IPS-18a (cell line): ENCODE measurements around the gene PAX3.
"Not testable (repeated sequence)": the region's sequence is repeated elsewhere in the genome, so short reads cannot be mapped to it uniquely, and the experiment has no call there.

Source experiments
- H3K27ac ChIP-seq: one replicate; pipeline ENCODE4 v1.5.1; 2013; ENCODE audit warnings: low read length
- H3K27me3 ChIP-seq: one replicate; pipeline ENCODE4 v1.6.1; 2013; ENCODE audit warnings: mild to moderate bottlenecking, low read length; ENCODE audit not compliant: control insufficient read depth, insufficient read depth
- H3K36me3 ChIP-seq: one replicate; pipeline ENCODE4 v1.6.1; 2013; ENCODE audit warnings: low read depth, low read length; ENCODE audit not compliant: control insufficient read depth
- H3K4me1 ChIP-seq: one replicate; pipeline ENCODE4 v1.6.1; 2013; ENCODE audit warnings: low read depth, low read length; ENCODE audit not compliant: control insufficient read depth
- H3K4me3 ChIP-seq: one replicate; pipeline ENCODE4 v1.5.1; 2013; ENCODE audit warnings: low read length
- H3K9ac ChIP-seq: one replicate; pipeline ENCODE4 v1.6.1; 2013; ENCODE audit warnings: mild to moderate bottlenecking, low read length, moderate library complexity
- H3K9me3 ChIP-seq: one replicate; pipeline ENCODE4 v1.6.1; 2013; ENCODE audit warnings: low read depth, low read length; ENCODE audit not compliant: control insufficient read depth

PAX3 gene

DNA sequence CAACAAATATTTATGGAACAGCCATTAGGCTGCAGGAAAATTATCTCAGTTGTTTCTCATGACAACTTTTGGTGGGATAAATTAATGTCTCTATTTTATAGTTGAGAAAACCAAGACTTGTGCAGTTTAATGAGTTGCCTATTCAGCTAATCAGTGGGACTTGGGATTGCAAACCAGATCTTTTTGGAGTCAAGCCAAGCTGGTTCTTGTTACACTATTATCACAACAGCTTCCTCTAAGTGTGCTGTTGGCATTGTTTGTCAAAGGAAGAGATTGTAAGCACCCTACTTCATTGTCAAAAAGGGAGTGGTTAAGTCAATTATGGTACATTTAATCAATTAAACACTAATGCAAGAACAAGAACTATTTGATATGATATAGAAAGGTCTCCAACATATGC lies 119.2 kb downstream of the PAX3 start:
- Histone ChIP-seq H3K4me3 (no peak overlapping the region), H3K9ac (no peak overlapping the region), H3K36me3 (no peaks in the 10 kb centered on the region), H3K9me3 (no peaks in the 10 kb centered on the region), H3K4me1 (peaks cover 7% of the 10 kb centered on the region), H3K27me3 (peaks cover 7% of the 10 kb centered on the region), H3K27ac (no peak overlapping the region)

DNA sequence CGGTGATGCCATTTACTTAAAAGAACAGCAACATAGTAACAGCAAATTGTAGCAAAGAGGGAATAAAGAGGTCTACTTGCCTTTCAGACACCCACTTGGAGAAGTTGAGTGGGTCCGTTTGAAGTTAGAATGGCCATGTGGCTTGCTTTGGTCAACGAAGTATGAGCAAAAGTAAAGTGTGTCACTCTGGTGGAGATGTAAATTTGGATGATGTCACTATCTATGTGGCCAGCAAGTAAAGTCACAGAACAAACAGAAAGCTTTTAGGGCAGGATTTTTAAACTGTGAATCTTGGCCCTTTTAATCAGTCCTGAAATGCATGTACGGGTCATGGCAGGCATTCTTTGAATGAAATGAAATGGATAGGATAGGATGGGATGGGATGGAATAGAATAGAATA lies 120.3 kb downstream of the PAX3 start:
- Histone ChIP-seq H3K36me3 (no peaks in the 10 kb centered on the region), H3K27ac (no peak overlapping the region), H3K27me3 (peaks cover 17% of the 10 kb centered on the region), H3K9me3 (no peaks in the 10 kb centered on the region), H3K4me3 (no peak overlapping the region), H3K9ac (no peak overlapping the region), H3K4me1 (peaks cover 13% of the 10 kb centered on the region)

- peaks cover 20% of the 10 kb centered on the region for H3K27me3 ChIP-seq
- no peak overlapping the region for H3K9ac ChIP-seq
- no peaks in the 10 kb centered on the region for H3K36me3 ChIP-seq
- H3K4me3 ChIP-seq, result no peak overlapping the region
- H3K4me1 ChIP-seq, result peaks cover 13% of the 10 kb centered on the region
- no peaks in the 10 kb centered on the region for H3K9me3 ChIP-seq
- H3K27ac ChIP-seq, result no peak overlapping the region
Observed at GRCh38 chr2:222176890-222177289, 121.9 kb downstream of the PAX3 start.

DNA sequence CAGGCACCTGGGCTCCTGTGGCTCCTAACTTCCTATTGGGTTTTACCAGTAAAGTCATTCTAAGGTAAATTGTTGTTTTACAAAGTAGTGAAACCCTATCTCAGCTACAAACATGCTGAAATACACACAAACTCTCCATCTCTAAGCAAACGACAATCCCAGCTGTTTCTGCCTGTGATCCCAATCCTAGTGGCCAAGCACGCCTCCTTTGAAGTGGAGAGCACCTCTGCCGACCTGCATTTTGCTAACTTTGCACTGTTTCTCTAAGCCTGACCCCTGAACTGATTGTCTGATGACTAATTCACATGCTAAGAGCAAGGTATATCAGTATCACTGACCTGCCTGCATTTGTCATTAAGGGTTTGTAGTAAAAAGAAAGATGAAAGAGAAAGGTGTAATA lies 124.3 kb downstream of the PAX3 start:
- no peaks in the 10 kb centered on the region for H3K9me3 ChIP-seq
- H3K27ac ChIP-seq, result no peak overlapping the region
- H3K36me3 ChIP-seq, result no peaks in the 10 kb centered on the region
- no peak overlapping the region for H3K4me3 ChIP-seq
- peaks cover 13% of the 10 kb centered on the region for H3K4me1 ChIP-seq
- peaks cover 20% of the 10 kb centered on the region for H3K27me3 ChIP-seq
- H3K9ac ChIP-seq, result no peak overlapping the region

GRCh38 chr2:222169346-222169745 lies 129.5 kb downstream of the PAX3 start:
- H3K9ac ChIP-seq, result no peak overlapping the region
- no peaks in the 10 kb centered on the region for H3K9me3 ChIP-seq
- peaks cover 8% of the 10 kb centered on the region for H3K4me1 ChIP-seq

DNA sequence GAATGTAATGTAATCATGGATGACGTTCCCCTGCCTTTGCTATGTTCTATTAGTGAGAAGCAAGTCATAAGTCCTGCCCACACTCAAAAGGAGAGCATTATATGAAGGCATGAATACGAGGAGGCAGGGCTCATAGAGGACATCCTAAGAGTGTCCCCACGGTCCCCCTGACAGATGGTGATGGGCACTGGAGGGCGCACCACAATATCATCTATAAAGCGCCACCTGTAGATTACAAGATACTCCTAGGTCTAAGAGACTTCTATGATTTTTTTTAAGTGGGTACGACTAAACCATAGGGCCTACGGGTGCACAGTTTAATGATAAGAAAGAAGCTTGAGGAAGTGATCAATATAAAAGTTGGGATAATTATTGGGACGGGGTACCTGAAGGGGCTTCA lies 131.0 kb downstream of the PAX3 start:
- H3K9me3 ChIP-seq, result no peaks in the 10 kb centered on the region
- no peak overlapping the region for H3K27ac ChIP-seq
- no peak overlapping the region for H3K9ac ChIP-seq
- H3K4me3 ChIP-seq, result no peak overlapping the region
- no peaks in the 10 kb centered on the region for H3K27me3 ChIP-seq
- peaks cover 4% of the 10 kb centered on the region for H3K4me1 ChIP-seq
- H3K36me3 ChIP-seq, result no peaks in the 10 kb centered on the region

More at GRCh38 chr2:222169346-222169745, 129.5 kb downstream of the PAX3 start:
- no peak overlapping the region for H3K4me3 ChIP-seq
- no peak overlapping the region for H3K27ac ChIP-seq
- no peaks in the 10 kb centered on the region for H3K36me3 ChIP-seq
- peaks cover 12% of the 10 kb centered on the region for H3K27me3 ChIP-seq

DNA sequence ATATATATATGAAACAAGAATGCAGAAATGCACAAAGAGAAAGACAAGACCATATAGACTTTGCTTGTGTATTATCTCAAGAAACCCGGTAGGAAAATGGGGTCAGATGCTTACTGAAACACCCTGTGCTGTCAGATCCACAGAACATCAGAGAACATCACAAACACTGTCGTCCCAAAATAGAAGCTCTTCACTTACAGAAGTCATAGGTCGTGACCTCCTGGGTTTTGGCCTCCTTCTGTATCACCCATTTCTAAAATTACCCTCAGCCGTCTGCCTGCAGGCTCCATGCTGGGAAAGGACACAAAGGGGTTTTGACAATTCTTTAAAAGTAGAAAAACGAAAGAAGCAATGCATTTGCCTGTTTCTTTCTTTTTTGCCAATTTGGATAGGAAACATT lies 137.9 kb downstream of the PAX3 start:
- Histone ChIP-seq H3K36me3 (no peaks in the 10 kb centered on the region), H3K27me3 (no peaks in the 10 kb centered on the region), H3K4me1 (peaks cover 6% of the 10 kb centered on the region), H3K9ac (no peak overlapping the region), H3K27ac (no peak overlapping the region), H3K9me3 (no peaks in the 10 kb centered on the region), H3K4me3 (no peak overlapping the region)

- Histone ChIP-seq H3K27me3 (no peaks in the 10 kb centered on the region), H3K4me3 (no peak overlapping the region), H3K36me3 (no peaks in the 10 kb centered on the region), H3K9ac (no peak overlapping the region), H3K27ac (no peak overlapping the region), H3K9me3 (no peaks in the 10 kb centered on the region), H3K4me1 (peaks cover 2% of the 10 kb centered on the region)
Observed at GRCh38 chr2:222160125-222160524, 138.7 kb downstream of the PAX3 start.

DNA sequence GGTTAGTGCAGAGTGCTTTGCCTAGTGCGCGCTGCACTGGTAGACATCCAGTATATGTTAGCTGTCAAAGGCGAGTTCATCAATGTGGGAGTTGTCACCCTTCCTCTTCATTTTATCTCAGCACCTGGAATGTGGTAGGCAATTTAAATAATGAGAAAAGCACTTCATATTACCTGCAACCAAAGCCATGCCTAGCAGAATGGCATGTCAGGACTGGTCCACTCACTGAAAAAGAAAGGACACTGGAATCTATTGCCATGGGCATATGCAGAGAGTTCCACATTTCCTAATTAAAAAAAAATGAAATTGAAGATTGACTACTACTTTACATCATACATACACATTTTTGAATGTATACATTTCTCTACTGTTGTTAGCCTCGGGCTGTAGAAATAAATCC lies 139.6 kb downstream of the PAX3 start:
- peaks cover 2% of the 10 kb centered on the region for H3K4me1 ChIP-seq
- H3K4me3 ChIP-seq, result no peak overlapping the region
- H3K27me3 ChIP-seq, result no peaks in the 10 kb centered on the region
- H3K36me3 ChIP-seq, result no peaks in the 10 kb centered on the region
- no peak overlapping the region for H3K9ac ChIP-seq
- H3K27ac ChIP-seq, result no peak overlapping the region
- H3K9me3 ChIP-seq, result no peaks in the 10 kb centered on the region

- H3K9me3 ChIP-seq, H3K36me3 ChIP-seq, H3K9ac ChIP-seq, H3K4me1 ChIP-seq, H3K27ac ChIP-seq, H3K4me3 ChIP-seq, H3K27me3 ChIP-seq: not testable (repeated sequence)
Observed at GRCh38 chr2:222155003-222155664, 143.7 kb downstream of the PAX3 start.
